Stimulated activated CD4-positive, alpha-beta T cell treated with anti-CD3 and anti-CD28 coated beads, Interleukin-12 subunit alpha, Interleukin-12 subunit beta, amount 100 ng/mL, for 24 hours (primary cell): ENCODE results near the gene EIF4E2.
A peak's percentile ranks its signal among the peaks of the same experiment; 100 is the strongest.

Experiments
- DNase-seq, 2 experiments: peaks; one replicate each; pipeline ENCODE4 v3.0.0-alpha.2; 2020; ENCODE audit warnings: low read depth in 2 of 2

EIF4E2 gene

DNA sequence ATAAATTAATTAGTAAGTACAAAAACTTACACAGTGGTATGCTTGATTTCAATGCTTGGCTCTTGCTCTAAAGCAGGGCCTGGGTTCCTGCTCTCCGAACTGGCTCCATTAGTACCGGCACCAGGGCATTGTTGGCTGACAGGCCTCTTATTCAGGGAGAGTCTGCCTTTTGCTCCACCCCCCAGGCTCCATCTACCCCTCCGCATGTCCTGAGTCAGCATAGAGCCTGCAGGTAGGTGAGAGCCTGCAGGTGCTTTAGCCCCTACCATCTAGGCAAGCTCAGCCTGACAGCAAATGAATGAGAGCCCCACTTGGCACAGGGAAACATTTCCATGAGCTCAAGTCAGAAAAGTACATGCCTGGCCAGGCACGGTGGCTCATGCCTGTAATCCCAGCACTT lies 47.8 kb downstream of the EIF4E2 start:
- no peak for DNase-seq

DNA sequence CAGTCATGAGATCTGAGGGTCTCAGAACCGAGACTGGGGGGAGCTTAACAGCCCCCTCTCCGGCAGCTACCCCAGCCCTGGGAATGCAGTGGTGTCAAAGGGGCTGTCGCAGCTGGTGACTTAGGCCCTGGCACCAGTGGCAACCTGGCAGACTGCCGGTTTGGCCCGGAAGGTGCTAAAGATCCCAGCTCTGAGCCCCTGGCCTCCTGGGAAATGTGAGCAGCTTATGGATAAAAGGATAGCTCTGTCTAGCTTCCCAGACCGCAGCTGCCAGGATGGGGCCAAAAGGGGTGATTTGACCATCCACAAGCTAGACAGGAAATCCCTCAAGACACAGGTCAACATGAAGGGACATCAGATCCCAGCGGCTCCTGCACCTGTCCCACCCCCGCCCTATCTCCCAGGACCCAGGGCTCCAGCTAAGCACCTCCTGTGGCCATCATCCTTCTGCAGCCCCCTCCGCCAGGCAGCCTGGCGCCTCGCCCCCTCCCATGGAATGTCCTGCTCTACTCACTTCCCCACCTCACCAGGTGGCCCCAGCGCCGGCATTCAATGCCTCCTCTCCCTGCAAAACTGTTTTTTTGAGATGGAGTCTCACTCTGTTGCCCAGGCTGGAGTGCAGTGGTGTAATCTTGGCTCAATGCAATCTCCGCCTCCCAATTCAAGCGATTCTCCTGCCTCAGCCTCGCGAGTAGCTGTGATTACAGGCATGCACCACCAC lies 49.7 kb downstream of the EIF4E2 start:
- DNase-seq = no peak

DNA sequence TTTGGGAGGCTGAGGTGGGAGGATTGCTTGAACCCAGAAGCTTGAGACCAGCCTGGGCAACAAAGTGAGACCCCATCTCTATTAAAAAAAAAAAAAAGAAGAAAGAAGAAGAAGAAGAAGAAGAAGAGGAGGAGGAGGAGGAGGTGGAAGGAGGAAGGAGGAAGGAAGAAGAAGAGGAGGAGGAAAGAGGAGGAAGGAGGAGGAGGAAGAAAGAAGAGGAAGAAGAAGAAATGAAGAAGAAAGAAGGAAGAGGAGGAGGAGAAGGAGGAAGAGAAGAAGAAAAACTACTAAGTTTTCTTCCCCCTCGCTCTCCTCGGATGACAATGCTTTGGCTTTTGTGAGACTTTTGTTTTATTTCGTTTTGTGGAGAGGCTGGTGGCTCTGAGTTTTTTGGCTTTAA lies 52.8 kb downstream of the EIF4E2 start:
- no peak for DNase-seq

DNA sequence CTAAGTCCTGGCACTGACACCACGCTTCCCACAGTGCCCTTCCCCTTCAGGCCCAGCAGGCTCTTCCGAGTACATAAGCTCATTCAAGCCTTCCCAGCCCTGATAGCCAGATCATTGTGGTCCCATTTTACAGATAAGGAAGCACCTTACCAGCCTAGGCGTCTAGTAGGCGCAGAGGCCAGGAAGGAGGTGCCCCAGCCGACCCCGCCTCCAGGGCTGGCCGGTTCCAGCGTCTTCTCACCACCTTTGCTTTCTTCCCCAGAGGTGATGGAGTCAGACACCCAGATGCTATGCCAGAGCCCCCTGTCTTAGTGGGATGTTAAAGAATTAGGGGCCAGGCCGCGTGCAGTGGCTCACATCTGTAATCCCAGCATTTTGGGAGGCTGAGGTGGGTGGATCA lies 54.0 kb downstream of the EIF4E2 start:
- no peak for DNase-seq

DNA sequence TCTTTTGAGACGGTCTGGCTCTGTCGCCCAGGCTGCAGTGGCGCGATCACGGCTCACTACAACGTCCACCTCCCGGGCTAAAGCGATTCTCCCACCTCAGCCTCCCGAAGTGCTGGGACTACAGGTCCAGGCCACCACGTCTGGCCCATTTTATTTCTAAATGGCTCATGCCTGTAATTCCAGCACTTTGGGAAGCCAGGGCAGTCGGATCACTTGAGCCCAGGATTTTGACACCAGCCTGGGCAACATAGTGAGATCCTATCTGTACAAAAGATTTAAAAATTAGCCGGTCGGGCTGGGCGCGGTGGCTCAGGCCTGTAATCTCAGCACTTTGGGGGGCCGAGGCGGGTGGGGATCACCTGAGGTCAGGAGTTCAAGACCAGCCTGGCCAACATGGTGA lies 56.5 kb downstream of the EIF4E2 start:
- DNase-seq = no peak

DNA sequence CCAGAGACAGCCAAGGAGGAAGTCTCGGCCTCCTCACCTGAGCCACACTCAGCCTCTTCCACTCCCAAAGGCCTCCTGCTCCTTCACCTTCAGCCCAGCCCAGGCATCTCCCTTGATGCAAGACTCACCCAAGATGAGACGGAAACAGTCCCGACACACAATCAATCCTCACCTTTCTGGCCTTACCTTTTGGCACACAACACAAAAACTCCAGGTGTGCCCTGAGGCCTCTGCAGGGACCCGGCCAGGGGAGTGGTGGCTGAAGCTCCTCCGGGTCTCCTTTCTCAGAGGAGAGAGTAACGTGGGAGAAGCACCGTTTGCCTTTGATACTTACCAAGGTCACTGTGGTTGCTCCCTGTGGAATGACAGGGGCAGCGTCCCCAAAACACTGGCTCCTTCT lies 59.1 kb downstream of the EIF4E2 start:
- no peak for DNase-seq

DNA sequence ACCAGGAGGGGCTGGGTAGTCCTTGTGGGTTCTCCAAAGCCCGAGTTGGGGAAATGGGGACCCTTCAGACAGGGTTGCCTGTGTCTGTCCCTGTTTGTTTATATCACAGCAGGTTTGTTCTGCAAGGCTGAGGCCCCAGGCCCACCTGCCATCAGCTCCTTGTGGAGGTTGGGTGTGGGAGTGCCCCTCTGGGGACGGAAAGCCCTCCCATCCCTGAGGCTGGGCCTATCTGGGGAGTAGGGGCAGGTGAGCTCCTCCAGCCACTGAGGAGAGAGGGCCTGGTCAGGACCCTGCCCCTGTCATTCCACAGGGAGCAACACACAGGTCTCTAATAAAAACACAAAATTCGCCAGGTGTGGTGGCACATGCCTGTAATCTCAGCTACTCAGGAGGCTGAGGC lies 59.6 kb downstream of the EIF4E2 start:
- DNase-seq = no peak

DNA sequence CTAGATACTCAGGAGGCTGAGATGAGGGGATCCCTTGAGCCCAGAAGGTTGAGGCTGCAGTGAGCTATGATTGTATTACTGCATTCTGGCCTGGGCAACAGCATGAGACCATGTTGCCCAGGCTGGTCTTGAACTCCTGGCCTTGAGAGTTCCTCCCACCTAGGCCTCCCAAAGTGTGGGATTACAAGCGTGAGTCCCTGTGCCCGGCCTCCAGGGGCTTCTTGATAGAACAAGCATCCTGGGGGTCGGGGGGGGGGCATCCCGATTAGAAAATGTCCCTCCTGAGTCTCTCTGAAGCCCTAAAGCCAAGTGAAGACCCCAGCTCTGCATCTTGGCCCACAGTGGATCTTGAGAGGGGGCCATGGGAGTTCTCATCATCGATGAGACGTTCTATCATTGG lies 60.6 kb downstream of the EIF4E2 start:
- DNase-seq = no peak

DNA sequence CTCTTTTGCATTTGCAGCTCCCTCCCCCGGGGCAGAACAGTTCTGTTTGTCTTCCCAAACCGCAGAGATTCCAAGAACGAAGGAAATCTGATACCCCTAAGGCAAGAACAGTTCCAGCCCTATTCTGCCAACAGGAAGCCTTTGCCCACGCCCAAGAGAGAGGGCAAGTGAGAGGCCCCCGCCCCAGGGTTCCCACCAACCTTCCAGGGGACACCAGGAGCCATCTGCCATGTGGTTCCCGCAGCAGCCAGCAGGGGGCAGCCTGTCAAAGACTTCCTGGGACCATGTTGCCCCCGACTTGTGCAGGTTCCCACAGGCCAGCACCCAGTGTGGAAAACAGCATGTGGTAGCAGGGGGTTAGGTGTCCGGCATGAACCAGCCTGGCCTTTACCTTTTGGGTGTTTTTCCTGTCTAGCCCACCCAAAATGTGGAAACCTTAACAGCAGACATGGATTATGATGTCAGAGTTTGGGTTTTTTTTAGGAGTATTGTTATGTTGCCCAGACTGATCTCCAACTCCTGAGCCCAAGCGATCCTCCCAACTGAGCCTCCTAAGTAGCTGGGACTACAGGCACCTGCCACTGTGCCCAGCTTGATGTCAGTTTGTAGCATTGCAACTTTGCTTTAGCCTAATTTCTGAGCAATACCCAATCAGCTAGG lies 61.2 kb downstream of the EIF4E2 start:
- DNase-seq = peak; percentile 30 to 71

DNA sequence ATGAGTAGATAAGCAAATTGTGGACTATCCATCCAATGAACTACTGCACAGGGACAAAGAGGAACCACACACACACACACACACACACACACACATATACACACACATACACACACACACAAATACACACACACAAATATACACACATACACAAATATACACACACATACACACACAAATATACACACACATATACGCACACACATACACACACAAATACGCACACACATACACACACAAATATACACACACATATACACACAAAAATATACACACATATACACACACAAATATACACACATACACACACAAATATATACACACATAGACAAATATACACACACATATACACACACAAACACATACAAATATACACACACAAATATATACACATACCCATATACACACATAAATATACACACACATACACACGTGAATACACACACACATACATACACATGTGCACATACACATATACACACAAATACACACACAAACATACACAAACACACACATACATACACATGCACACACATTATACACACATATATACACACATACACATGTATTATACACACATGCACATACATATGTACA lies 63.1 kb downstream of the EIF4E2 start:
- no peak for DNase-seq

DNA sequence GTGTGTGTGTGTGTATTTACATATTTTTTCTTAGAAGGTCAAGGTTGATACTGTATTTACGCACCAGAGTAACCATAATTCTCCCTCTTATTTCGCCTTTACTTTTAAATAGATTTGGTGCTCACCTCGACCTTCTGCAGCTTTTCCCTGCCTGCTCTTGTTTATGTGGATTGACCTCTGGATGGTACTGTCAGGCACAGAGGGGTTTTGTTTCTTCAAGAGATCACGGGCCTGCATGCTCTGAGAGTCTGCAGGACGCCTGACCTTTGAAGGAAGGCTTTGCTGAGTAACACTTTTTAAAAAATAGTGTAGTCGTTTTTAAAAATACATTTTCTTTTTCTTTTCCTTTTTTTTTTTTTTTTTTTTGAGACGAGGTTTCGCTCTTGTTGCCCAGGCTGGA lies 64.8 kb downstream of the EIF4E2 start:
- DNase-seq = no peak
